Adrenal gland (tissue), 12 donors: ENCODE results near the gene PTPRN2. TPM values are rescaled to one million over a fixed set of nuclear protein-coding genes. Genes with fewer than 3 reads are reported as not detected.
"Not testable (repeated sequence)": the region's sequence is repeated elsewhere in the genome, so short reads cannot be mapped to it uniquely, and the experiment has no call there.

Experiments used
- DNase-seq, 7 donors: peaks; one replicate each; pipeline ENCODE4 v3.0.0-alpha.2; 2019 to 2020
- H3K27ac ChIP-seq, 5 donors: fragments of 200-600 bp; sonication (generic) in 4 of 5; 1 replicate in 3 of 5; 2 replicates in 2 of 5; pipeline versions ENCODE4 v1.5.1 to v1.8.0; 2016 to 2020; ENCODE audit warnings: mild to moderate bottlenecking in 1 of 5
- H3K27me3 ChIP-seq: fragments of 200-600 bp; 2 replicates; pipeline ENCODE4 v1.8.0; 2021
- H3K36me3 ChIP-seq, 2 donors: fragments of 200-600 bp; replicated peaks in 1 of 2; 1 replicate in 1 of 2; 2 replicates in 1 of 2; pipeline versions ENCODE4 v1.5.1 to v1.8.0; 2018 to 2022
- H3K4me1 ChIP-seq, 2 donors: fragments of 200-600 bp; replicated peaks in 1 of 2; 1 replicate in 1 of 2; 2 replicates in 1 of 2; pipeline versions ENCODE4 v1.5.1 to v1.8.0; 2018 to 2021
- H3K4me3 ChIP-seq, 4 donors: fragments of 200-600 bp; sonication (generic) in 3 of 4; one replicate each; pipeline ENCODE4 v1.5.1; 2016 to 2018
- H3K9me3 ChIP-seq, 3 donors: fragments of 200-600 bp; sonication (generic) in 1 of 3; replicated peaks in 1 of 3; 1 replicate in 2 of 3; 2 replicates in 1 of 3; pipeline versions ENCODE4 v1.5.1 to v1.8.0; 2016 to 2021
- POLR2A ChIP-seq, 2 donors: fragments of 450-650 bp; IDR thresholded peaks; one replicate each; pipeline ENCODE4 v1.6.1; 2017; ENCODE audit warnings: antibody characterized with exemption in 2 of 2, mild to moderate bottlenecking in 2 of 2, moderate library complexity in 1 of 2
- WGBS, 4 donors: extraction: QIAGEN DNeasy Blood & Tissue Kit in 2 of 4; methylation state at CpG; one replicate each; pipeline versions ENCODE4 v1.1.5 to v1.1.7; 2013 to 2017; 5-methylcytosine and 5-hydroxymethylcytosine counted together
- intact Hi-C, 2 donors: fragments of 100-400 bp; cut with DNase I; formaldehyde crosslinking; loops; one replicate each; pipeline versions ENCODE4 v1.14.1 to v1.15.0; 2022 to 2023
- polyA plus RNA-seq, 3 donors: library from polyadenylated mRNA; stranded (reverse); fragments of 200-250 nt in 2 of 3; fragments of 350-450 nt in 1 of 3; fragmentation: Illumina TruSeq in 1 of 3; extraction: RNeasy Lipid Tissue Mini Kit (QIAGEN cat#74804) in 1 of 3; gene quantifications; one replicate each; pipeline ENCODE4 v1.2.3, GENCODE V29; 2013 to 2014
- total RNA-seq, 9 donors: library from RNA; depleted of rRNA in 4 of 9; stranded (reverse); fragments of >200 nt in 4 of 9; fragments of 120-200 nt in 1 of 9; fragmentation: NEBNext Ultra II Directional in 1 of 9; extraction: Animal tissue kit (Norgen Biotek cat#: 25700) in 1 of 9; gene quantifications; one replicate each; pipeline versions ENCODE4 v1.1.0 to v1.2.4, GENCODE V29; 2013 to 2023
- TF ChIP-seq, protein P1 (sequence below), 6 experiments: fragments of 450-650 bp in 4 of 6; fragments of 200-600 bp in 2 of 6; sonication (generic) in 1 of 6; IDR thresholded peaks; 1 replicate in 5 of 6; 2 replicates in 1 of 6; pipeline versions ENCODE4 v1.5.1 to v1.8.0; 2016 to 2021; ENCODE audit warnings: antibody characterized with exemption in 6 of 6, mild to moderate bottlenecking in 2 of 6, moderate library complexity in 1 of 6
- donor health status: healthy with polysubstance abuse.
- donor health status: Bipolar disorder and iron deficiency.
- donor health status: DM: yes; HTN: yes; CAD: no.
- donor health status: DM: no; HTN: no; CAD: no.
- donor health status: DM: no; HTN: no; CAD: no.
- donor health status: DM: yes; HTN: yes; CAD: no.

Gene PTPRN2
- total and polyA plus RNA-seq, 12 donors, result 2.2 to 16.2 (median 3.4) TPM

DNA sequence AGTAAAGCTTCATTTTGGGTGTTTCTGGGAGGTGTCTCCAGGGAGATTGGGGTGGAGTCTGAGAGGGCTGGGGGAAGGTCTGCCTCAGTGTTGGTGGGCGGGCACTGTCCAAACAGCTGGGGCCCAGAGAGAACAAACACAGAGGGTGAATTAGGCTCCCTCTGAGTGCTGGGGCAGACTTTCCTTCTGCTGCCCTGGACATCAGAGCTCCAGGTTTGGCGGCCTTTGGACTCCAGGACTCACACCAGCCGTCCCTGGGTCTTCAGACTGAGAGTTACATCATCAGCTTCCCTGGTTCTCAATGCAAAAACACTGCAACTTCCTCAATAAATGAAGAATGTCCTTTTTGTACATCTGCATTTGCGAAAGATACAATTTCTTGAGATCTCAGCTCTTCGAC, 427.4 kb downstream of the PTPRN2 start:
- Histone ChIP-seq H3K27me3 (no peaks in the 10 kb centered on the region), H3K9me3 (no peaks in the 10 kb centered on the region), H3K4me1 (no peaks in the 10 kb centered on the region), H3K27ac (no peak overlapping the region), H3K4me3 (no peak overlapping the region), H3K36me3 (no peaks in the 10 kb centered on the region)
- no peak for TF ChIP-seq POLR2A (IDR thresholded peaks at IDR 0.05)
- TF ChIP-seq, protein P1, sequence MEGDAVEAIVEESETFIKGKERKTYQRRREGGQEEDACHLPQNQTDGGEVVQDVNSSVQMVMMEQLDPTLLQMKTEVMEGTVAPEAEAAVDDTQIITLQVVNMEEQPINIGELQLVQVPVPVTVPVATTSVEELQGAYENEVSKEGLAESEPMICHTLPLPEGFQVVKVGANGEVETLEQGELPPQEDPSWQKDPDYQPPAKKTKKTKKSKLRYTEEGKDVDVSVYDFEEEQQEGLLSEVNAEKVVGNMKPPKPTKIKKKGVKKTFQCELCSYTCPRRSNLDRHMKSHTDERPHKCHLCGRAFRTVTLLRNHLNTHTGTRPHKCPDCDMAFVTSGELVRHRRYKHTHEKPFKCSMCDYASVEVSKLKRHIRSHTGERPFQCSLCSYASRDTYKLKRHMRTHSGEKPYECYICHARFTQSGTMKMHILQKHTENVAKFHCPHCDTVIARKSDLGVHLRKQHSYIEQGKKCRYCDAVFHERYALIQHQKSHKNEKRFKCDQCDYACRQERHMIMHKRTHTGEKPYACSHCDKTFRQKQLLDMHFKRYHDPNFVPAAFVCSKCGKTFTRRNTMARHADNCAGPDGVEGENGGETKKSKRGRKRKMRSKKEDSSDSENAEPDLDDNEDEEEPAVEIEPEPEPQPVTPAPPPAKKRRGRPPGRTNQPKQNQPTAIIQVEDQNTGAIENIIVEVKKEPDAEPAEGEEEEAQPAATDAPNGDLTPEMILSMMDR (IDR thresholded peaks at IDR 0.05), result no peak
- peak in 1 of 7 donors; percentile 28 for DNase-seq
- 60 to 72% (median 71%) methylated on average over 5 of the region's 5 CpGs for WGBS, 4 donors
- intact Hi-C loops, result no loop called here

DNA sequence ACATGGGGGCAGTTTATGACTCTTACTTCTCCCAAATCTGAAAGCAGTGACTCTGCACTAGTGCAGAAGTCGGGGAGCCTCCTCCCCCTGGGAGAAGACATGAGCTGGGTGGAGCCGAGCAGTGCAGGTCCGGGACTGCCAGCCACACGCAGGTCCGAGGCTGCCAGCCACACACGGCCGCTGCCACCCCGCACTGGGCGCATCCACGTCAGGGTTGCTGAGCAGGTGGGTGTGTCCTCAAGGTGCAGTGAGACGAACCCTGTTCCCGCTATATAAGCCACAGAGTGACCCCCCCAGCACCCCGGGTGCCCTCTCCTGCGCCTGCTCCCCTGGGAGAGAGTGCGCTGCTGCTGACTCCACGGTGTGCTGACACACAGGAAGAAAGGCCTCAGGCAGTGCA, 430.2 kb downstream of the PTPRN2 start:
- Histone ChIP-seq H3K27me3 (no peaks in the 10 kb centered on the region), H3K9me3 (no peaks in the 10 kb centered on the region), H3K4me3 (no peak overlapping the region), H3K27ac (no peak overlapping the region), H3K4me1 (no peaks in the 10 kb centered on the region), H3K36me3 (no peaks in the 10 kb centered on the region)
- 69 to 87% (median 77%) methylated on average over 5 to 16 of the region's 16 CpGs for WGBS, 4 donors
- peak in 1 of 7 donors; percentile 76 for DNase-seq
- intact Hi-C loops, result no loop called here
- TF ChIP-seq, protein P1 (IDR thresholded peaks at IDR 0.05), result no peak
- TF ChIP-seq POLR2A (IDR thresholded peaks at IDR 0.05), result no peak

DNA sequence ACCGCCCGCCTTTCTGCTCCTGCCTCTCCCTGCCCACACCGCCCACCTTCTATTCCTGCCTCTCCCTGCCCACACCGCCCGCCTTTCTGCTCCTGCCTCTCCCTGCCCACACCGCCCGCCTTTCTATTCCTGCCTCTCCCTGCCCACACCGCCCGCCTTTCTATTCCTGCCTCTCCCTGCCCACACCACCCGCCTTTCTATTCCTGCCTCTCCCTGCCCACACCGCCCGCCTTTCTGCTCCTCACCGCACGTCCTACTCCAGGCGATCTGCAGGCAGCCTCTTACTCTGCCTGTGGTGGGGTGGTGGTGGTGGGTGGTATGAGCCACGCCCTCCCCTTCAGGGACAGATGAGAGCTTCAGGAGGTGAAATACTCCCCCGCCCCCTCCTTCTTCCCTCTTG, 436.4 kb downstream of the PTPRN2 start:
- H3K27me3 ChIP-seq, H3K4me1 ChIP-seq, H3K36me3 ChIP-seq, H3K9me3 ChIP-seq, H3K27ac ChIP-seq, H3K4me3 ChIP-seq, intact Hi-C loops: not testable (repeated sequence)
- DNase-seq, result peak in 6 of 7 donors; percentile 40 to 82 (median 66)
- 61 to 71% (median 67%) methylated on average over 14 to 17 of the region's 17 CpGs for WGBS, 4 donors

DNA sequence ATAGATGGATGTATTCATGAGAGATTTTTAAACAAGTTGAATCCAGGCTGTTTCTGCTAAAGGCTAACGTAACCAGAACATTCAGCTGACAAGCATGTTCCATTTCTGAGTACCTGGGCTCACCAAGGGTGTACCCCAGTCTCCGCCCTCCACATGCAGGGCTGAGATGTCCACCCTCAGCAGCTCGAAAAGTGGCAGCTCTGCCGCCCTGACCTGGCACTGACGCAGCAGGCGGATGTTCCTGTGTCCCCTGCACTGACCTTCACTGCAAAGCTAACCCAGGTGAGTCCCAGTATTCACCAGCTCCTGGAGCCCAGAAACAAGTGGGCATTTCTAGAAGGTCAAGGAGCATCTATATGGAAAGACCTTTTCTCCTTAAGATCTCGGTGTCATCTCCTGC, 437.4 kb downstream of the PTPRN2 start:
- Histone ChIP-seq H3K36me3 (no peaks in the 10 kb centered on the region), H3K4me1 (no peaks in the 10 kb centered on the region), H3K27ac (no peak overlapping the region), H3K27me3 (no peaks in the 10 kb centered on the region), H3K4me3 (no peak overlapping the region), H3K9me3 (no peaks in the 10 kb centered on the region)
- TF ChIP-seq, protein P1 (IDR thresholded peaks at IDR 0.05), result no peak
- no peak for TF ChIP-seq POLR2A (IDR thresholded peaks at IDR 0.05)
- no peak for DNase-seq
- intact Hi-C loops, result no loop called here
- 72 to 92% (median 85%) methylated on average over 7 of the region's 7 CpGs for WGBS, 4 donors

DNA sequence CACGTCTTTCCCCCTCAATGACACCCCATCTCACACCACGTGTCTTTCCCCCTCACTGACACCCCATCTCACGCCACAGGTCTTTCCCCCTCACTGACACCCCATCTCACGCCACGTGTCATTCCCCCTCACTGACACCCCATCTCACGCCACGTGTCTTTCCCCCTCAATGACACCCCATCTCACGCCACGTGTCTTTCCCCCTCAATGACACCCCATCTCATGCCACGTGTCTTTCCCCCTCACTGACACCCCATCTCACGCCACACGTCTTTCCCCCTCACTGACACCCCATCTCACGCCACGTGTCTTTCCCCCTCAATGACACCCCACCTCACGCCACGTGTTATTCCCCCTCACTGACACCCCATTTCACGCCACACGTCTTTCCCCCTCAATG, 440.2 kb downstream of the PTPRN2 start:
- H3K36me3 ChIP-seq, H3K9me3 ChIP-seq, H3K27me3 ChIP-seq, H3K27ac ChIP-seq, intact Hi-C loops, H3K4me1 ChIP-seq, H3K4me3 ChIP-seq: not testable (repeated sequence)
- peak in 1 of 7 donors; percentile 25 for DNase-seq
- WGBS, 4 donors, result 89 to 93% (median 91%) methylated on average over 17 to 18 of the region's 18 CpGs
